IMR-90 (cell line): ENCODE data around the gene TMEM154.

Experiments
- BHLHE40 ChIP-seq: fragments of 150-350 bp; IDR thresholded peaks from 2 replicates; pipeline ENCODE4 v1.6.1; 2016; ENCODE audit warnings: mild to moderate bottlenecking, low read depth, low read length
- CHD1 ChIP-seq: IDR thresholded peaks from 2 replicates; pipeline ENCODE4 v1.6.1; 2012; ENCODE audit warnings: low read depth, low read length, improper control_type of control experiment
- MAFK ChIP-seq: IDR thresholded peaks from 2 replicates; pipeline ENCODE4 v1.6.1; 2012; ENCODE audit warnings: low read depth, low read length, improper control_type of control experiment
- POLR2A ChIP-seq: IDR thresholded peaks from 2 replicates; pipeline ENCODE4 v1.6.1; 2012; ENCODE audit warnings: mild to moderate bottlenecking, low read depth, low read length
- RCOR1 ChIP-seq: IDR thresholded peaks from 2 replicates; pipeline ENCODE4 v1.6.1; 2012; ENCODE audit warnings: mild to moderate bottlenecking, low read length, improper control_type of control experiment; ENCODE audit not compliant: insufficient replicate concordance
- RFX5 ChIP-seq: IDR thresholded peaks from 2 replicates; pipeline ENCODE4 v1.8.0; 2012; ENCODE audit warnings: low read depth, mild to moderate bottlenecking, low read length, moderate library complexity
- SMC3 ChIP-seq: fragments of 150-350 bp; IDR thresholded peaks from 2 replicates; pipeline ENCODE4 v1.6.1; 2016; ENCODE audit warnings: low read depth, mild to moderate bottlenecking, antibody characterized with exemption, low read length, moderate library complexity
- TF ChIP-seq, protein P1 (sequence below): conservative IDR thresholded peaks from 2 replicates; pipeline ENCODE4 v1.5.1; 2012; ENCODE audit warnings: mild to moderate bottlenecking, low read depth, low read length, improper control_type of control experiment
- TF ChIP-seq, protein P2 (sequence below): fragments of 150-350 bp; IDR thresholded peaks from 2 replicates; pipeline ENCODE4 v1.6.1; 2017; ENCODE audit warnings: mild to moderate bottlenecking, antibody characterized with exemption, low read length, low read depth

DNA sequence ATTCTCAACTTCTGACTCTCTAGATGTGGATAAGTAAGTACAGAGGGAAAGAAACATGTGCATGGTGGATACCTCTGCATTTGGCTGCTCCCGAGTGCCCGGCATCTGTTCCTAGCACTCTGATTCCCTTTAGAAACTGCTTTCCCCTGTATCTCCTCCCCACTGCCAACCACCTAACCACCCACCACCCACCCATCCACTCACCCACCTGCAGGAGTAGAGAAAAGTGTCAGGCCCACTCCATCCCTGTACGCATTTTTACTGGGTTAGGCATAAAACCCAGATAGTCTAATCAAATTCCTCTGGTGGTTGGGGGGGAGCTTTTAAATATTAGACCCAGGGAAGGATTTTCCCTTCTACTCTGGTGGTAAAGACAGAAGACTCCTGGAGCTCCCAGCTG is 63.0 kb downstream of the TMEM154 start:
- TF ChIP-seq POLR2A (no peak), MAFK (no peak), CHD1 (no peak), RCOR1 (no peak), BHLHE40 (no peak), SMC3 (no peak), RFX5 (no peak)
- TF ChIP-seq, protein P1, sequence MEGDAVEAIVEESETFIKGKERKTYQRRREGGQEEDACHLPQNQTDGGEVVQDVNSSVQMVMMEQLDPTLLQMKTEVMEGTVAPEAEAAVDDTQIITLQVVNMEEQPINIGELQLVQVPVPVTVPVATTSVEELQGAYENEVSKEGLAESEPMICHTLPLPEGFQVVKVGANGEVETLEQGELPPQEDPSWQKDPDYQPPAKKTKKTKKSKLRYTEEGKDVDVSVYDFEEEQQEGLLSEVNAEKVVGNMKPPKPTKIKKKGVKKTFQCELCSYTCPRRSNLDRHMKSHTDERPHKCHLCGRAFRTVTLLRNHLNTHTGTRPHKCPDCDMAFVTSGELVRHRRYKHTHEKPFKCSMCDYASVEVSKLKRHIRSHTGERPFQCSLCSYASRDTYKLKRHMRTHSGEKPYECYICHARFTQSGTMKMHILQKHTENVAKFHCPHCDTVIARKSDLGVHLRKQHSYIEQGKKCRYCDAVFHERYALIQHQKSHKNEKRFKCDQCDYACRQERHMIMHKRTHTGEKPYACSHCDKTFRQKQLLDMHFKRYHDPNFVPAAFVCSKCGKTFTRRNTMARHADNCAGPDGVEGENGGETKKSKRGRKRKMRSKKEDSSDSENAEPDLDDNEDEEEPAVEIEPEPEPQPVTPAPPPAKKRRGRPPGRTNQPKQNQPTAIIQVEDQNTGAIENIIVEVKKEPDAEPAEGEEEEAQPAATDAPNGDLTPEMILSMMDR, result no peak
- TF ChIP-seq, protein P2, sequence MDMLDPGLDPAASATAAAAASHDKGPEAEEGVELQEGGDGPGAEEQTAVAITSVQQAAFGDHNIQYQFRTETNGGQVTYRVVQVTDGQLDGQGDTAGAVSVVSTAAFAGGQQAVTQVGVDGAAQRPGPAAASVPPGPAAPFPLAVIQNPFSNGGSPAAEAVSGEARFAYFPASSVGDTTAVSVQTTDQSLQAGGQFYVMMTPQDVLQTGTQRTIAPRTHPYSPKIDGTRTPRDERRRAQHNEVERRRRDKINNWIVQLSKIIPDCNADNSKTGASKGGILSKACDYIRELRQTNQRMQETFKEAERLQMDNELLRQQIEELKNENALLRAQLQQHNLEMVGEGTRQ, result no peak
